Left ventricle myocardium superior (tissue), 1 donor: Measurements from ENCODE around the gene GNB1. TPM values are rescaled to one million over a fixed set of nuclear protein-coding genes. Genes with fewer than 3 reads are reported as not detected.
A peak's percentile ranks its signal among the peaks of the same experiment; 100 is the strongest.
"Not testable (repeated sequence)": the region's sequence is repeated elsewhere in the genome, so short reads cannot be mapped to it uniquely, and the experiment has no call there.

Experiments
- ATAC-seq: fragments of 200-7000 bp; cut with Tn5 transposase; one replicate; pipeline ENCODE4 v1.9.1; 2020; ENCODE audit warnings: mild to moderate bottlenecking, moderate library complexity
- DNase-seq: peaks from one replicate; pipeline ENCODE4 v3.0.0-alpha.2; 2020
- intact Hi-C: fragments of 100-400 bp; cut with micrococcal nuclease; formaldehyde crosslinking; loops from one replicate; pipeline ENCODE4 v1.11.0; 2022
- total RNA-seq: library from RNA; stranded (reverse); fragmentation: NEBNext Ultra II Directional; extraction: Animal tissue kit (Norgen Biotek cat#: 25700); gene quantifications from one replicate; pipeline ENCODE4 v1.2.1, GENCODE V29; 2021
- donor health status: DM: no; HTN: yes; CAD: no; lungs with severe emphysema.

The GNB1 gene
- total RNA-seq, 1 donor from 2014 or later = 172 TPM

- intact Hi-C loops = loop anchor here (10.0 kb wide), 1 partner anchor 120 kb away; the partner anchor contains the start of gene NADK
- peak; percentile 36 for ATAC-seq
- peak; percentile 70 for DNase-seq
Measured at GRCh38 chr1:1894354-1895059, 3.6 kb upstream of the GNB1 start.

- no peak for DNase-seq
- intact Hi-C loops = loop anchor here (10.0 kb wide), 1 partner anchor 119 kb away; the partner anchor contains the start of gene NADK
- ATAC-seq = no peak
Measured at GRCh38 chr1:1893997-1894353, 3.1 kb upstream of the GNB1 start.

- ATAC-seq = no peak
- intact Hi-C loops = loop anchor here (10.0 kb wide), 1 partner anchor 119 kb away; the partner anchor contains the start of gene NADK
- DNase-seq = no peak
Measured at GRCh38 chr1:1893291-1893985, 2.6 kb upstream of the GNB1 start.

- intact Hi-C loops = loop anchor here (10.0 kb wide), 1 partner anchor 118 kb away; the partner anchor contains the start of gene NADK
- no peak for DNase-seq
- ATAC-seq = no peak
Measured at GRCh38 chr1:1892763-1893120, 1.9 kb upstream of the GNB1 start.

- intact Hi-C loops = loop anchor here (10.0 kb wide), 1 partner anchor 117 kb away; the partner anchor contains the start of gene NADK
- DNase-seq (no peak), ATAC-seq (no peak)
Measured at GRCh38 chr1:1892079-1892762, 1.3 kb upstream of the GNB1 start.

- ATAC-seq (peak; percentile 75), DNase-seq (peak; percentile 87)
- intact Hi-C loops = loop anchor here (10.0 kb wide), 1 partner anchor 117 kb away; the partner anchor contains the start of gene NADK
Measured at GRCh38 chr1:1891349-1892078, 627 bp upstream of the GNB1 start.

GRCh38 chr1:1889847-1890505 is 911 bp downstream of the GNB1 start:
- intact Hi-C loops = loop anchor here (10.0 kb wide), 2 partner anchors 55 to 115 kb away; partner anchors contain the start of gene NADK
- ATAC-seq = peak; percentile 4

GRCh38 chr1:1889090-1889750 is 1.7 kb downstream of the GNB1 start:
- ATAC-seq (no peak), DNase-seq (no peak)
- intact Hi-C loops = loop anchor here (10.0 kb wide), 1 partner anchor 54 kb away; no protein-coding TSS in a partner anchor

More at GRCh38 chr1:1889847-1890505, 911 bp downstream of the GNB1 start:
- DNase-seq = peak; percentile 83

- intact Hi-C loops = loop anchor here (10.0 kb wide), 1 partner anchor 49 kb away; no protein-coding TSS in a partner anchor
- ATAC-seq, DNase-seq: not testable (repeated sequence)
Measured at GRCh38 chr1:1883890-1884289, 7.0 kb downstream of the GNB1 start.

- intact Hi-C loops = loop anchor here (10.0 kb wide), 1 partner anchor 48 kb away; no protein-coding TSS in a partner anchor
- ATAC-seq (peak; percentile 37), DNase-seq (no peak)
Measured at GRCh38 chr1:1883092-1883873, 7.6 kb downstream of the GNB1 start.

GRCh38 chr1:1881727-1882126 is 9.2 kb downstream of the GNB1 start:
- ATAC-seq (peak; percentile 36), DNase-seq (no peak)
- intact Hi-C loops = loop anchor here (10.0 kb wide), 1 partner anchor 47 kb away; no protein-coding TSS in a partner anchor

GRCh38 chr1:1880617-1881312 is 10.1 kb downstream of the GNB1 start:
- ATAC-seq = no peak
- intact Hi-C loops = loop anchor here (10.0 kb wide), 1 partner anchor 46 kb away; no protein-coding TSS in a partner anchor
- DNase-seq = no peak

- intact Hi-C loops = loop anchor here (10.0 kb wide), 1 partner anchor 45 kb away; no protein-coding TSS in a partner anchor
- DNase-seq = no peak
- ATAC-seq = no peak
Measured at GRCh38 chr1:1879942-1880341, 10.9 kb downstream of the GNB1 start.

- intact Hi-C loops = no loop called here
- ATAC-seq = no peak
- DNase-seq = no peak
Measured at GRCh38 chr1:1877865-1878436, 12.9 kb downstream of the GNB1 start.

- ATAC-seq (no peak), DNase-seq (no peak)
- intact Hi-C loops = no loop called here
Measured at GRCh38 chr1:1876335-1876930, 14.5 kb downstream of the GNB1 start.

- no peak for ATAC-seq
Measured at GRCh38 chr1:1875932-1876331, 15.0 kb downstream of the GNB1 start.

More at GRCh38 chr1:1875932-1876331, 15.0 kb downstream of the GNB1 start:
- intact Hi-C loops = no loop called here
- DNase-seq = no peak
